ENCODE measurements around the gene ANKRD29.
"Not testable (repeated sequence)": the region's sequence is repeated elsewhere in the genome, so short reads cannot be mapped to it uniquely, and the experiment has no call there.

Gene ANKRD29

GRCh38 chr18:23645568-23646175, 17.0 kb downstream of the ANKRD29 start:
- no peak for DNase-seq (ENCODE audit: low read depth in 2 of 2)

GRCh38 chr18:23643815-23644490, 18.8 kb downstream of the ANKRD29 start:
- DNase-seq (ENCODE audit: low read depth in 2 of 2) = no peak

- DNase-seq (ENCODE audit: low read depth in 2 of 2) = no peak
These were observed 20.6 kb downstream of the ANKRD29 start for GRCh38 chr18:23641937-23642666.

GRCh38 chr18:23641143-23641720, 21.5 kb downstream of the ANKRD29 start:
- no peak for DNase-seq (ENCODE audit: low read depth in 2 of 2)

GRCh38 chr18:23640052-23640451, 22.7 kb downstream of the ANKRD29 start:
- no peak for DNase-seq (ENCODE audit: low read depth in 2 of 2)

- not testable (repeated sequence) for DNase-seq (ENCODE audit: low read depth in 2 of 2)
These were observed 26.3 kb downstream of the ANKRD29 start for GRCh38 chr18:23636433-23636832.

GRCh38 chr18:23636071-23636399, 26.7 kb downstream of the ANKRD29 start:
- no peak for DNase-seq (ENCODE audit: low read depth in 2 of 2)

- no peak for DNase-seq (ENCODE audit: low read depth in 2 of 2)
These were observed 27.2 kb downstream of the ANKRD29 start for GRCh38 chr18:23635283-23636070.

GRCh38 chr18:23634692-23635091, 28.0 kb downstream of the ANKRD29 start:
- DNase-seq (ENCODE audit: low read depth in 2 of 2) = no peak

GRCh38 chr18:23632615-23633014, 30.1 kb downstream of the ANKRD29 start:
- no peak for DNase-seq (ENCODE audit: low read depth in 2 of 2)

- no peak for DNase-seq (ENCODE audit: low read depth in 2 of 2)
These were observed 31.0 kb downstream of the ANKRD29 start for GRCh38 chr18:23631746-23632145.

GRCh38 chr18:23631312-23631711, 31.4 kb downstream of the ANKRD29 start:
- no peak for DNase-seq (ENCODE audit: low read depth in 2 of 2)

GRCh38 chr18:23629444-23629946, 33.2 kb downstream of the ANKRD29 start:
- DNase-seq (ENCODE audit: low read depth in 2 of 2) = no peak

GRCh38 chr18:23627970-23628369, 34.7 kb downstream of the ANKRD29 start:
- no peak for DNase-seq (ENCODE audit: low read depth in 2 of 2)

- no peak for DNase-seq (ENCODE audit: low read depth in 2 of 2)
These were observed 35.4 kb downstream of the ANKRD29 start for GRCh38 chr18:23627321-23627720.

- peak in 1 of 2 experiments; percentile 23 for DNase-seq (ENCODE audit: low read depth in 2 of 2)
These were observed 36.0 kb downstream of the ANKRD29 start for GRCh38 chr18:23626451-23627279.

GRCh38 chr18:23623040-23623439, 39.7 kb downstream of the ANKRD29 start:
- no peak for DNase-seq (ENCODE audit: low read depth in 2 of 2)

GRCh38 chr18:23619388-23619881, 43.3 kb downstream of the ANKRD29 start:
- no peak for DNase-seq (ENCODE audit: low read depth in 2 of 2)

- DNase-seq (ENCODE audit: low read depth in 2 of 2) = no peak
These were observed 43.8 kb downstream of the ANKRD29 start for GRCh38 chr18:23618862-23619387.

- no peak for DNase-seq (ENCODE audit: low read depth in 2 of 2)
These were observed 45.2 kb downstream of the ANKRD29 start for GRCh38 chr18:23617412-23618014.
